Stimulated activated CD4-positive, alpha-beta T cell treated with anti-CD3 and anti-CD28 coated beads, Interleukin-15, amount 100 ng/mL, for 1 hour (primary cell): ENCODE measurements around the gene RFC3.
"Not testable (repeated sequence)": the region's sequence is repeated elsewhere in the genome, so short reads cannot be mapped to it uniquely, and the experiment has no call there.

Source experiments
- DNase-seq, 2 donors: peaks; one replicate each; pipeline ENCODE4 v3.0.0-alpha.2; 2020; ENCODE audit warnings: low read depth in 1 of 2, low spot score in 1 of 2

The RFC3 gene

DNA sequence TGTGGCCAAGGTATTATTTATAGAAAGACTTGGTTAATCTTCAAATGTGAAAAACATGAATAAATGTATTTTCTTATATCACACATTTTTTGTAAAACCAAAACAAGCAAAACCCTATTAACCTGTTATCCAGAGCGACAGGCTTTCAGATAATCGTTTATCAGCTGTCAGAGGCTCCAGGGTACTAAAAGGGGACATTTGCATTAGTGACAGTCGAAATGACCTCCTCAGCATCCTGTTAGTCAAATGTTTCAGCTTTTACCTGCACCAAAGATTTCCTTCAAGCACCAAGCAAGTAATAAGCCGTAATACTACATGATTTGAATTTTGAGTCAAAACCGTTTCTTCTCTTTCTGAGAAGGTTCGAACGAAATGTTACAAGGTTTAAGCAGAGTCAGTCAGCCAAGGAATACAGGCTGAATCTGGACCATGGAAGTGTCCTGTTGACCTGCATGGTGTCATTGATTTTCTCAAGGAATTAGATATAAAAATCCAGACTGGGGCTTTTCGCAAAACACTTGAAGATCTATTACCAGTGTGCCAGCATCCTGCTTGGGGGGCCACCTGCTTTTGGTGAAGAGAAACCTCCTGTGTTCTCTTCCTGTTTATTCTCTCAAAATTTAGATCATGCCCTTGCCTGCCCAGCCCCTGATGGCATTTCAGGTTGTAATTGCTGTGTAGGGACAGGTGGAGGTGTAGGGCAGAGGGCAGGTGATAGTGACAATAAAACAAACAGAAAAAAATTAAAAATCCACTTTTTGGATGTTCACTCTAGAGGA is 11.3 kb upstream of the RFC3 start:
- no peak for DNase-seq

DNA sequence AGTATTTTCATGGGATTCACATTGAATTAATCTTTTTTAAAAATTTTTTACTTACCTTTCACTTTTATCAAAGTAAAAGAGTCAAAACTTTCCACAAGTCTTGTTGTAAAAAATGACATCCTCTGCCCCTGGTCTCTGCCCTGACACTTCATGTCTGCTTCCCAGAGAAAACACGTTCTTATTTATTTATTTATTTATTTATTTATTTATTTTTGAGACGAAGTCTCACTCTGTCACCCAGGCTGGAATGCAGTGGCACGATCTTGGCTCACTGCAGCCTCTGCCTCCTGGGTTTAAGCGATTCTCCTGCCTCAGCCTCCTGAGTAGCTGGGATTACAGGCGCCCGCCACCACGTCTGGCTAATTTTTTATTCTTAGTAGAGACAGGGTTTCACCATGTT is 5.1 kb upstream of the RFC3 start:
- DNase-seq = not testable (repeated sequence)

DNA sequence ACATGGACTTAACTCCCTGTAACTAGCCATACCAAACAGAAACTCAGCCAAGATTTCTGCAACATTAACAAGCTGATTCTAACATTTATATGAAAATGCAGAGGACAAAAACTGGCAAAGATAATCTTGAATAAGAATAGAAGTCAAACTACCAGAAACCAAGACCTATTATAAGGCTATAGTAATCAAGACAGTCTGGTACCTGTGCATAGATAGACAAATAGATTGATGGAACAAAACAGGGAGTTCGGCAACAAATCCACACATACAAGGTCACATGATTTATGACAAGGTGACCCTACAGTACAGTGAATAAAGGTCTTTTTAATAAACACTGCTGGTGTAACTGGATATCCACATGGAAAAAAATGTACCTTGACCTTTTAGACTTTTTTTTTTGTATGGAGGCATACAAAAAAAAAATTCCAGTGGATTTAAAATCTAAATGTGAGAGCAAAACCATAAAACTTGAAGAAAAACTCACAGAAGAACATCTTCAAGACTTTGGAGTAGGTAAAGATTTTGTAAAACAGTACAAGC is 2.9 kb upstream of the RFC3 start:
- no peak for DNase-seq

DNA sequence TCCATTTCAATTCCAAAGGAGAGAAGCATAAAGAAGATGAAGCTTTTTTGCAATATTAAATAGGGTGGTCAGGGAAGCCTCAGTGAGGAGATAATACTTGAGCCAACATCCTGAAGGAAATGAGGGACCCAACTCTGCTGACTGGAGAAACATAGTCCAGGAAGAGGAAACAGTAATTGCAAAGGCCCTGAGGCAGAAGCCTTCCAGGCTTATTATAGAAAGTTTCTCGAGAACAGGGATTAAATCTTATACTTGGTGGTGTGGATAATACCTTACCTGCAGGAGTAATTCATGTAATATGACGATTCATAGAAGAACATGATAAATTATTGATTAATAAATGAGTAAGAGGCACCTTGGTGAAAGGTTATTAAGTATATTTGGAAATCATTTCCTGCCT is 1.0 kb upstream of the RFC3 start:
- no peak for DNase-seq

DNA sequence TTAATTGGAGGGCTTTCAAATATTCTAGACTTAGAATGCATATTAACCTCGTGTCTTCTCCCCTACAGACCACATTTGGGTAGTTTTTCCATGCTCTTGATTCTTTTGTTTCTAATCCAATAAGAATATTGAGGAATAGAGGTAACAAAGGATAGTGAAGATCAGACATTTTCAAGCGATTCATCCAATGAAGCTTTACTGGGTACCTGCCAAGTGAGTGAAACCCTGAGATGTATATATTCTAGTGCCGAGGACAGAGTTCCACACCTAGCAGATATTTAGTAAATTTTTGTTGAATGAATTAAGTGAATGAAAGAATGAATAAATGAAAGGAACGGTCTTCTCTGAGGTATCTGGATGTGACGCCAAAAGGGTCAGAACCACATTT is 442 bp upstream of the RFC3 start:
- no peak for DNase-seq

DNA sequence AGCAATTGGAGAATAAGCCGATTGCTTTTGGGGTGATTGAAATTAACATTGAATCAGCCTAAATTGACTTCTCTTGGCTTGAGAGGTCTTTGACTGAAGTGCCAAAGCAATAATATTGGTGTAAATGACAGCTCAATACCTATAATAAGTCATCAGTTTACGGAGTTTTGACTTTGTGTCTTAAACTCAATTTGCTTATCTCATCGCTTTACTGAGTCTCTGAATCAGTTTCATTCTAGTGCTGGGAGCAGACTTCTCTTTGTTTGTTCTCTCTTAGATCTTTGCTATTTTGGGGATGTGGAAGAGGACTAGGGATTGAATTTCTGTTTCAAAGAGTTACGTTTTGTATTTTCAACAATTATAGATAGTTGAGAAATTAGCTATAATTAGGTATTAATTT is 7.1 kb downstream of the RFC3 start:
- no peak for DNase-seq

DNA sequence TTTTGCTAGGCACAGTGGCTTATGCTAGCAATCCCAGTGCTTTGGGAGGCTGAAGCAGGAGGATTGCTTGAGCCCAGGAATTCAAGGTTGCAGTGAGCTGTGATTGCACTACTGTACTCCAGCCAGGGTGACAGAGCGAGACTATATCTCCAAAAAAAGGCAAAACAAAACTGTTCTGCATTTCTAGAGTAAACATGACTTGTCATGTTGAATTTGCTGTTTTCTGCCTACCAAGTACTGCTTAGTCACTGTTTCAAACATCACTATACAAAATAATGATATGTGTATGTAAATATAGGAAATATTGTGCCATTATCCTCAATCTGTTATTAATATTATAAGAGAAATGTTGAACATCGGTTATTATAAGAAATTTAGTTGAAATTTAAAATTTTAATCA is 9.2 kb downstream of the RFC3 start:
- no peak for DNase-seq

DNA sequence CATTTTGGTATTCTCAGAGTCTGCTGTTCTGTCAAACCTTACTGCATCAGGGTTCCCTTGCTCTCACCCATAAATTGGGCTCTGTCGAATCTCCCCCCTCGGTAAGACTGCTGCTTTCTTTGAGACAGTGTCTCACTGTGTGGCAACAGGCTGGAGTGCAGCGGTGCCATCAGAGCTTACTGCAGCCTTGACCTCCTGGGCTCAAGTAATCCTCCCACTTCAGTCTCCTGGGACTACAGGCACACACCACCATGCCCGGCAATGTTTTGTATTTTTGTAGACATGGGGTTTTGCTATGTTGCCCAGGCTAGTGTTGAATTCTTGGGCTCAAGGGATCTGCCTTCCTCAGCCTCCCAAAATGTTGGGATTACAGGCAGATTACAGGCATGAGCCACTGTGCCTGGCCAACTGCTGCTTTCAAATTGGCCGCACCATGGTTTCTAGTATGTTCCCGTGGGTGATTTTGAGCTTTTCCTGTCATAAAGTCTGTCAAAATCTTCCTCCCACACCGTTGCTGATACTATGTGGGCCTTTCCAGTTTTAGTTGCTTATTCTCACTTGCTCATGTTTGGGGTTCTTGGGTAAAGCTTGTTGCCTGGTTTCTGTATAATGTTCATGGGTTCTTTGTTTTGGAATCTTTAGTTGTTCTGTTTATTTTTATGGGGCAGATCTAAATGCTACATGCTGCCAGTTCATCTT is 10.6 kb downstream of the RFC3 start:
- no peak for DNase-seq

DNA sequence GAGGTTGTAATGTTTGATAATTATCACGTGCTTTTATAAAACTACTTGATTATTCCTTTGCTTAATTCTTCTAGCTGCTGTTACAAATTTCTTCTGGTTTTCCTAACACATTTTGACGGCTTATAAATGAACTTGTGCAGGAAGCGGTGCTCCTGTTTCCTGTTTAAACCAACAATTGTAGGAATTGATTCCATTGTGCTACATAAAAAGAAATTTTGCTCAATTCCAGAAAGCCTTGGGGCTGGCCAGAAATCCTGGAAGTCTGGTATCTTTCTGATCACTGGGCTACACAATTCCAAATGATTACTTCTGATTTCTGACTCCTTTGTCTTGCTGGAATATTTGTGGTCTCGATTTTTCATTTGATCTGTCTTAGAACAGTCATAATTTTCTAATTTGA is 14.9 kb downstream of the RFC3 start:
- DNase-seq = no peak

DNA sequence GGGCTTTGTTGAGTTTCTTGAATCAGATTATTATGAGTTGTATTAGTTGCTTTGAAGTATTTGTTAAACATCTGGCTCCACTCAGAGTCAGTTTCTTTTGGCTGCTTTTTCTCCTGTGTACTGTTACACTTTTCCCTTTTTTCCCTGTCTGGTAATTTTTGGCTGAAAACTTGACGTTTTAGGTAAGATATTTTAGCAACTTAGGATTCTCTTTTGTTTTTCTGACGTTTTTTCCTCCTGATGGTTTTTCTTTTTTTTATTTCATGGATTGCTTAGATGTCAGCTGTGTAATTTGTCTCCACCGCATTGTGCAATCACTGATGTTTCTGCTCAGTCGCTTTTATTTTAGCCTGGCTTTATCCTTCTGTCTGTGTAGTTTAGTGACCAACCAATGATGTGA is 20.7 kb downstream of the RFC3 start:
- DNase-seq = no peak

DNA sequence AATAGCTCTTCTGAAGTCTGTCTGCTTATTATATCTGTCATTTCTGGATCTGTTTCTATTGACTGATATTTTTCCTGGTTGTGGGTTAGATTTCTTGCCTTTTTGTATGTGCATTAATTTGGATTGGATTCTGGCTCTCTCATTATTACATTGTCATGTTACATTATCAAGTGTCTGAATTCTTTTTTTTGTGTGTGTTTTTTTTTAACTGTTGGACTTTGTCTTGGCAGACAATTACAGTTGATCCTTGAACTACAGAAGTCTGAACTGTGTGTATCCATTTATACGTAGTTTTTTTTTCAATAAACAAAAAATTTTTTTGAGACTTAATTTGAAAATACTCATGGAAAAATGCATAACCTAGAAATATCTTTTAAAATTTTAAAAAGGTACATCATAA is 22.5 kb downstream of the RFC3 start:
- no peak for DNase-seq

DNA sequence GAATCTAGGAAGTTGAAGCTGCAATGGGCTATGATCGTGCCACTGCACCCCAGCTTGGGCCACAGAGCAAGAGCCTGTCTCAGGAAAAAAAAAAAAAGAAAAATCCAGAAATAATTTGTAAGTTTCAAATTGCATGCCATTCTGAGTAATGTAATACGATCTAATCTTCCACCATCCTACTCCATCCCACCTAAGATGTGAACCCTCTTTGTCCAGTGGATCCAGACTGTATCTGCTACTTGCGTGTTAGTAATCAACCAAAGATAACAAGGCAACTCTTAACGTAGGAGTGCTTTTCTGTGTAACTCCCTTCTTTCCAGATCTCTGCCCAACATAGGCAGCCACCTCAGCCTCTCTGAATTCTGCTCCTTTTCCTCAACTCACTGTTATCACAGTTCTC is 24.3 kb downstream of the RFC3 start:
- DNase-seq = no peak

DNA sequence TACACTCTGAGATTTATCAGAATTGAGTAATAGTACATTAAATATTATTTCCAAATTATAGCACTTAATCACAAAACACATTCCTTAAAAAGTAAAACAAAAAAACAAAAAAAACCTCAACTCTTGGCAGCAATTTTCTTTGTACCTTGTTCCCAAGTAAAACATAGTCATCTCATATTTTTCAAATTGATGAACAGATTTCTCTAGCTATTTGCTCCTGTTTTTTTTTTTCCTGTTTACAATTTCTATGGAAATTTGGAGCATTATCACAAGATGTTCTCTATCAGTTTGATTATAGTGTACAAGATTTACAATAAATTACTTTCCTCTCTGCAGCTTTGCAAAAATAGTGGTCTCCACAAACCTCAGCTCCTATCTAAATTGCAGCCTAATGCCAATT is 25.0 kb downstream of the RFC3 start:
- no peak for DNase-seq

DNA sequence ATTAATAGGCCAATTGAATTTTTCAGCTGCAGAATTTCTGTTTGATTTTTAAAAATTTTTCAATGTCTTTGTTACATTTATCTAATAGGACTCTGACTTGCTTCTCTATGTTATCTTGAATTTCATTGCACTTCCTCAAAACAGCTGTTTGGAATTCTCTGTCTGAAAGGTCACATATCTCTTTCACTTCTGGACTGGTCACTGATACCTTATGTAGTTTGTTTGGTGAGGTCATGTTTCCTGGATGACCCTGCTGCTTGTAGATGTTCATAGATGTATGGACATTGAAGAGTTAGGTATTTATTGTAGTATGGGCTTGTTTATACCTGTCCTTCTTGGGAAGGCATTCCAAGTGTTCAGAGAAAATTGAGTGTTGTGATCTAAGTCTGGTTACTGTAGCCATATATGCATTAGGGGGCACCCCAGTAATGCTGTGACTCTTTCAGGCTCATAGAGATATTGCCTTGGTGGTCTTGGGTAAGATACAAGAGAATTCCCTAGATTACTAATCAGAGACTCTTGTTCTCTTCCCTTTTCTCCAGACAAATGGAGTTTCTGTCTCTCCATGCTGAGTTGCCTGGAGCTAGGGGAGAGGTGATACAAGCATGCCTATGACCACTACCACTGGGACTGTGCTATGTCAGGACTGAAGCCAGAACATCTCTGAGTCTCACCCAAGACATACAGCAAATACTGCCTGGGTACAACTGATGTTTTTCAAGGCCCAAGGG is 27.8 kb downstream of the RFC3 start:
- no peak for DNase-seq

DNA sequence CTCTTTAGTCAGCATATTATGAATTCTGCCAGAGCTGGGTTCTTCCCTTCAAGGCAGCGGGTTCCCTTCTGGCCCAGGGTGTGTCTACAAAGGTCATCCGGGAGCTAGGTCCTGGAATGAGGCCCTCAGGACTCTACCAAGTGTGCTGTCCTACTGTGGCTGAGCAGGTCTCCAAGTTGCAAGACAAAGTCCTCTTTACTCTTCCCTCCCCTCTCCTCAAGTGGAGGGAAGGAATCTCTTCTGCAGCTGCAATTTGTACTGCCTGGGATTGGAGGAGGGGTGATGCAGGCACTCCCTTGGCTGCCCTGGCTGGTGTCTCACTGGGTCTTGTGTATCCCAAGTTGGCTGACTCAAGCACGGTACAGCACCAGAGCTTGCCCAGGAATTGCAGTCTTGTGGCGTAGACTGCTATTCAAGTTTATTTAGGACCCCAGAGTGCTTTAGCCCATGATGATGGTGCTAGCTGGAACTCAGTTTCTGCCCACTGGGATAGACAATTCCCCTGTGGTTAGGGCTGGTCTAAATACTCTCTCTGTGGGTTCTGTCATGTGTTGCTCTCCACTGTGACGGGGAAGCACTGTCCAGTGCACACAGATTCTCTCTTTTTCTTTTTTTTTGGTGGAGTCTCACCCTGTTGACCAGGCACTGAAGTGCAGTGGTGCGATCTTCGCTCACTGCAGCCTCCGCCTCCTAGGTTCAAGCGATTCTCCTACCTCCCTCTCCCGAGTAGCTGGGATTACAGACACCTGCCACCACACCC is 28.5 kb downstream of the RFC3 start:
- no peak for DNase-seq

DNA sequence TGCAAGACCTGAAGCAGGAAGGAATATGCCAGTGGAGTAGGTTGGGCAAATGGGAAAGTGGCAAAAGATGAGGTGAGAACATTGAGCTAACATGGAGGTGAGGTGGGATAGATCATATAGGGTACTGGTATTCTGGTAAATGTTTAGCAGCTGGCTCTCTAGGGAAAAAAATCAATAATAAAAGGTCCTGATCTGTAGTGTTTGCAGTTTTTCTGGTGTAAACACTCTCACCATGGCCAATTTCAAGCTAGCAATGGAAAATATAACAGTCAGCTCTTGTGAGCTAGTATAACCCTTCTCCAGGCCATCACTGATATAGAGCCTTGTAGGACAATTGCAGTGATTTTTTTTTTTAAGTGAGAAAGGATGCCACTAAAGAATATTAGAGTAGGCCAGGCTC is 31.3 kb downstream of the RFC3 start:
- DNase-seq = no peak

DNA sequence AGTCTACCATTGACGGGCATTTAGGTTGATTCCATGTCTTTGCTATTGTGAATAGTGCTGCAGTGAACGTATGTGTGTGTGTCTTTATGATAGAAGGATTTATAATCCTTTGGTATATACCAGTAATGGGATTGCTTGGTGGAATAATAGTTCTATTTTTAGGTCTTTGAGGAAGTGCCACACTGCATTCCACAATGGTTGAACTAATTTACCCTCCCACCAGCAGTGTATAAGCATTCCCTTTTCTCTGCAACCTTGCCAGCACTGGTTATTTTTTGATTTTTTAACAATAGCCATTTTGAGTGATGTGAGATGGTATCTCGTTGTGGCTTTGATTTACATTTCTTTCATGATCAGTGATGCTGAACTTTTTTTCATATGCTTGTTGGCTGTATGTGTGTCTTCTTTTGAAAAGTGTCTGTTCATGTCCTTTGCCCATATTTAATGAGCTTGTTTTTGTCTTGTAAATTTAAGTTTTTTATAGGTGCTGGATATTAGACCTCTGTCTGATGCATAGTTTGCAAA is 37.5 kb downstream of the RFC3 start:
- no peak for DNase-seq

DNA sequence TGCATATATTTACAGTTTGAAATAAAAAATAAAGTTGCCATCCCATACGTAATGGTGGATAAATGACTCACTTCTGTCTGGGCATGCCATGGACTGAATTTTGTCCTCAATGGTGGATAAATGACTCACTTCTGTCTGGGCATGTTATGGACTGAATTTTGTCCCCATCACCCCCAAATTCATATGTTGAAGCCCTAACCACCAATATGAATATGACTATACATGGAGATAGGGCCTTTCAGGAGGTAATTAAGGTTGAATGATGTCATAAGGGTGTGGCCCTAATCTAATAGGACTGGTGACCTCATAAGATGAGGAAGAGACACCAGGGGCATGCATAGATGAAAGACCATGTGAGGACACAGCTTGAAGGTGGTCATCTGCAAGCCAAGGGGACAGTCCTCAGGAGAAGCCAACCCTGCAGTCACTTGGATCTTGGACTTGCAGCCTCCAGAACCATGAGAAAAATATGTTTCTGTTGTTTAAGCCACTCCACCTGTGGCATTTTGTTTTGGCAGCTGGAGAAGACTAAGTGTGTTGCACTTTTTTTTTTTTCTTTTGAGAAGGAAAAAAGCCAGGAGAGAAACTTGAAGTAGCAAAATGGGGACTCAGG is 41.8 kb downstream of the RFC3 start:
- DNase-seq = no peak

DNA sequence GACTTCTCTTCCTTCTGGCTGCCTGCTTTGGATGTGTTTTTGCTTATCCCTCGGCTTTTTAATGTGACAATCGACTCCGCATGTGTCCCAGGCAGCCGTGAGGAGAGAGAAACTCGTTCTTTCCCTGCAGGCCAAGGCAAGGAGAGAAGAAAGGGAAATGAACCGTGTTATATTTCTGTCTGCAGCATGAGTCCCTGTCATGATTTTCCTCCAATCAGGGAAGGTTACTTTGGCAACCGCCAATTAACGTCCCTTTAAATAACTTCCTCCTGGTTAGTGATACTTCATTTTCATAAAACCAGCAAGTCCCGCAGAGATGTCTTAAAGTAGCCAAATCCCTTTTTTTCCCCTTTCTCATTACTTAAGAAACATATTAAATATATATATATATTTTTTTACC is 42.6 kb downstream of the RFC3 start:
- DNase-seq = no peak

DNA sequence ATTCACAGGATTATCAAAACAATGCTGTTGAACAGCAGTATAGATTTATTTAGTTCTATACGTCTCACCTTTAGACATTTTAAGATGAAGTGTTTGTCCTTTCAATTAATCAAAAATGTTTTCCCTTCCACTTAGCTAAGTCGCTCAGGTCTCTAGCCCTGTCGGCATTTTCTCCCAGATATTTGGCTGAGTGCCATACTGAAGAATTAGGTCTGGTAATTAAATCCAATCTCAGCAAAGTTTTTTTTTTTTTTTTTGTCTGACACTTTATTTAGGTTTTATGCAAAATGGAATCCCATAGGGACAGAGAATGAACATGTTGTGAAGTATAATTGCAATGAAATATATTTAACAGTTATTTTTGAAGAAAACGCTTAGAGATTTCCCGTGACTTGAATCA is 44.1 kb downstream of the RFC3 start:
- no peak for DNase-seq
